Activated CD4-positive, CD25-positive, alpha-beta regulatory T cell treated with anti-CD3 and anti-CD28 coated beads, Interleukin-2, amount 50 U/mL, for 24 hours (primary cell): Measurements from ENCODE around the gene CEP112.

Experiments used
- ATAC-seq, 2 donors: fragments of 150-1000 bp; cut with Tn5 transposase; one replicate each; pipeline ENCODE4 v1.10.0; 2021; ENCODE audit warnings: mild to moderate bottlenecking in 1 of 2, moderate library complexity in 1 of 2

CEP112 gene

DNA sequence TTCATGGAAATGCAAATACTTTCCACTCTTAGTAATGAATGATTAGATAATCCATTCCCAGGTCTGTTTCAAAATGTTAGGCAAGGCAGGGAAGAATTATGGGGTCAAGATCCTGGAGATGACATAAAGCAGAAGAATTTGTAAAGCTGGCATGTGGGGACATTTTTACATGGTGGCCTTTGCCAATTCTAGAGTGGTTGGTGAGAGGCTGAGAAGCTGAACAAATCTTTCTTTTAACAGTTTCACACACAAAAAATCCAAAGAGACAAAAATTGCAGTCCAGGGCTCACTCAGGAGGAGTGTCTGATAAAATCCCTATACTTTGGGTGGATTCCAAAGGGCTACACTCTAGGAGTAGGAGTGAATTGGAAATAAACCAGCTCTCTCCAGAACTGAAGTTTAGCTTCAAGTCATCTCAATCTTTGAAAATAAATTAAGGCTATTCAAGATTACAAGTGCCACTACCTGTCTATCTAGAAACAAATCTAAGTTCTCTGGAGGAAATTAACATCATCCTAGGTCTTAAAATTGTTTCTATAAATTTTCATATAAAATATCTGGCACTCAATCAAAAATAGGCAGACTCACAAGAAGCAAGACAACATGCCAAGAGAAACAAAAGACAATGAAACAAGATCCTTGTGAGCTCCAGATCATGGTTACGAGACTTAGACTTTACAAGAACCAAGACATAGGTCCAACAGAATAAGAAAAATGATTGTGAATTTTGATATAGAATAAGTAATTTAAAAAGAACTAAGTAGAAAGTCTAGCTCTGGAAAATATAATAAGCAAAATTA, 517.5 kb downstream of the CEP112 start:
- no peak for ATAC-seq

DNA sequence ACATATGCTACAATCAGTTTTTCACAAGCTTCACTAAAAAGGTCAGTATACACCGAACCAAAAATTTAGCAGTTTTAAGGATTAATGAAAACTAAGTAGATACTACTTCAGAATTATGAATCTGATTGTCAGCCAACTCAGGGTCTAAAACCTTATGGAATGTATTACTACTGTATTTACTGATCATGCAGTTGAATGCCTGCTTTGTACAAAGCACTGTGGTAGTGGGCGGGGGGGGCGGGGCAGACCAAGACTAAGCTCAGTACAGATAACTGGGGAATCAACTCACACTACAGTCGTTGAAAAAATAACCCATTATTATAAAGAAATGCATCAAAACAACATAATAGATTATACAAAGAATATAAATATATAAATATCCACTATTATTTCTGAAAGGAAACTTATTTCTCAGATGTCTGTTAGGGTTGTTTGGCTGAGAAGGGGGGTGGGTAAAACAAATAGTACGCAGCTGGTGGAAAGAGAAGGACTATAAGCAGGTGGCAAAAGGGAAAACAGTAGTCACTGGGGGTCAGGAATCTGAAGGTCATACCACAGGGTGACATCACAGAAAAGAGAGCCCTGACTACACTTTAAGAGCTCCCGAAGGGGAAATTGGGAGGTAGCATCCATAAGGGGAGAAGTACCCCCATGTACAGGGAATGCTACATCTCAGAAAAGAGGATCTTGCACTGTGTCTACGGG, 521.1 kb downstream of the CEP112 start:
- no peak for ATAC-seq

- ATAC-seq: no peak
Observed at GRCh38 chr17:65668211-65668610, 523.7 kb downstream of the CEP112 start.

- ATAC-seq: no peak
Observed at GRCh38 chr17:65667656-65668055, 524.3 kb downstream of the CEP112 start.

- no peak for ATAC-seq
Observed at GRCh38 chr17:65666876-65667321, 525.0 kb downstream of the CEP112 start.

GRCh38 chr17:65665966-65666365, 526.0 kb downstream of the CEP112 start:
- no peak for ATAC-seq

DNA sequence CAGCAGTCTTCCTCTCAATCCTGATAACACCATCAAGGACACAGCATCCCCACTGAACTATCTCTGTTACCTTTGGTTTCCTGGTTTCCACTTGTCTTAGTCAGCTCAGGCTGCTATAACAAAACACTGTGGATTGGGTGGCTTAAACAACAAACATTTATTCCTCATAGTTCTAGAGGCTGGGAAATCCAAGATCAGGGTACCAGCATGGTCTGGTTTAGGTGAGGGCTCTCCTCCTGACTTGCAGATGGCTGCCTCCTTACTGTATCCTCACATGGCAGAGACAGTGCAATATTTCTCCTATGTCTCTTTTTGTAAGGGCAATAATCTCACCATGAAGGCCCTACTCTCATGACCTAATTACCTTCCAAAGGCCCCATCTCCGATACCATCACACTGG, 527.2 kb downstream of the CEP112 start:
- no peak for ATAC-seq

GRCh38 chr17:65664266-65664665, 527.7 kb downstream of the CEP112 start:
- ATAC-seq: no peak

DNA sequence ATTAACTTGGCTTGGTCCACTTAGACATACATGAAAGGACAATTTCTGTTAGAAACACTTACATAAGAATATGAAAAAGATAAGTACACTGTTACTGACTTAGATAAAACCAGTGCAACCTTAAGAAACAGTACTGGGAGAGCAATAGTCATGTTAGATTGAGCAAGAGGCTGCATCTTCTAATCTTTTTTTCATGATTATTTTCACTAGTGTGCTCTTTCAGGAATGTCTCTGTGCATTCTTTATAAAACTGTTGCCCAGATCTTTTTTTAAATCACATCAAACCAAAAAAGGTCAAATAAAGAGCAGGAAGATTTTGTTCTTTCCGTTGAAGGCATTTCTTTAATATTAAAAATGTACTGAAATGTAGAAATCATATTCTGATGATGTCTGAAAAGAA, 529.7 kb downstream of the CEP112 start:
- ATAC-seq: no peak

DNA sequence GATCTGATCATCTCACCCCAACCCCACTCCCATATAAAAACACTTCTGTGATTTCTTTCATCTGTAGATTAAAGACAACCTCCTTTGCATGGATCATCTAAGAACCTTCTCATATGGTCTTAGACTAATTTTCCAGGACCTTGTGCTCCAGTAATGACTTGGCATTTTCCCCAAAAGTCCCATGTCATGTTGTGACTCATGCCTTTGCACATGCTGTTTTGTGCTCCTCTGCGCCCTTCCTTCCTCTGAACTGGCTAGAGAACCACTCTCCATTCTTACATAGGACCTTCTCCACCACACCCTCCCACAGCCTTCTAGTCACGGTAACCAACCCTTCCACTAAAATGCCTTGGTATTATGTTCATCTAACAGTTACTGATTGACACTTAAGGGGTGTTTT, 531.0 kb downstream of the CEP112 start:
- no peak for ATAC-seq

DNA sequence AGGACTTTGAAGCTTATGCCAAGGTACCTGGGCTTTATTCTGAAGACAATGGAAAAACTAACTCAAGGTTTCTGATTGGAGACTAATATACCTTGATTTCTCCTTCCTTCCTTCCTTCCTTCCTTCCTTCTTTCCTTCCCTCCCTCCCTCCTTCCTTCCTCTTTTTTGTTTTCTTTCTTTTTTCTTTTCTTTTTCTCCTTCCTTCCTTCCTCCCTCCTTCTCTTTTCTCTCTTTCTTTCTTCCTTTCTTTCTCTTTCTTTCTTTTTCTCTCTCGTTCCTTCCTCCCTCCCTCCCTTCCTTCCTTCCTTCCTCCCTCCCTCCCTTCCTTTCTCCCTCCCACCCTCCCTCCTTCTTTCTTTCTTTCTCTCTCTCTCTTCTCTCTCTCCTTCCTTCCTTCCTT, 531.9 kb downstream of the CEP112 start:
- ATAC-seq: no peak

DNA sequence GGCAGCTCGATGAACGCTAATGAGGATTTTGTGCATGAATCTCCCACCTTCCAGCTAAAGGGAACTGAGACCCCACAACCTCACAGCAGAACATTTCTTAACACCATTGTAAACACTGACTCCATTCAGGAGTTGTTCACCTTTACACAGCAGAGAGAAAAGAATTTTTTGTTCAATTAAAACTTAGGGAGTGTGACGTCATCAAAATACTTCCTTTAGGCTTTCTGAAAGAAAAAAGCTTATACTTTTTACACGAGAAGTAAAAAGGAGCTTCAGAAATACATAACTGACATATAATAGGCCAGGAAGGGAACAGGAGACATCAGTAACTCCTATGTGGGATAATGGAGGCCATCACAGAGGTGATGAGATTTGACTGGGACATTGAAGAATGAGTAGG, 532.4 kb downstream of the CEP112 start:
- ATAC-seq: no peak

DNA sequence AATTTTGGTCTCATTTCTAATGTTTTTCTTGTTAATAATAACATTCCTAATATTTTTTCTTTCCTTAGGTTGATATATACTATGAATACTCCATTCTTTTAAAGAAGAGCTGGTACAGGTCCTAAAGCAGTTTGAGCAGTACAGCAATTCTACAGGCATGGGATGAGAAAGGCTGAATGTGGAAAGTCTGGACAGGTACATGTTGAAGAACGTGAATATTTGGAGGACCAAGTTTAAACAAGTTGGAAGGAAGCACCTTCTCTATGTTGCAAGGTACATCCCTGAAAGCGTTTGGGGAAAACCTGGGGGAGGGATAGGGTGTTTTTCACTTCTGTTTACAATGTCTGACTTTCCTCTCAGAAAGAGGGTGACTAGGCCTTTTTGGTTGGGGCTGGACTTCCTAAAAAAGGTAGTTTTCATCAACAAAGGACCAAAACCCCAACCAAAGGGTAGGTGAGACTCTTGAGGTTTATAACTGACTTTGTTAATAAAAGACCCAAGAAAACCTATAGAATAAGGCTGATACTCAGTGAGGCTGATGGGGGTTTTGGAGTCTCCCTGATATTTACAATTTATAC, 534.6 kb downstream of the CEP112 start:
- no peak for ATAC-seq

DNA sequence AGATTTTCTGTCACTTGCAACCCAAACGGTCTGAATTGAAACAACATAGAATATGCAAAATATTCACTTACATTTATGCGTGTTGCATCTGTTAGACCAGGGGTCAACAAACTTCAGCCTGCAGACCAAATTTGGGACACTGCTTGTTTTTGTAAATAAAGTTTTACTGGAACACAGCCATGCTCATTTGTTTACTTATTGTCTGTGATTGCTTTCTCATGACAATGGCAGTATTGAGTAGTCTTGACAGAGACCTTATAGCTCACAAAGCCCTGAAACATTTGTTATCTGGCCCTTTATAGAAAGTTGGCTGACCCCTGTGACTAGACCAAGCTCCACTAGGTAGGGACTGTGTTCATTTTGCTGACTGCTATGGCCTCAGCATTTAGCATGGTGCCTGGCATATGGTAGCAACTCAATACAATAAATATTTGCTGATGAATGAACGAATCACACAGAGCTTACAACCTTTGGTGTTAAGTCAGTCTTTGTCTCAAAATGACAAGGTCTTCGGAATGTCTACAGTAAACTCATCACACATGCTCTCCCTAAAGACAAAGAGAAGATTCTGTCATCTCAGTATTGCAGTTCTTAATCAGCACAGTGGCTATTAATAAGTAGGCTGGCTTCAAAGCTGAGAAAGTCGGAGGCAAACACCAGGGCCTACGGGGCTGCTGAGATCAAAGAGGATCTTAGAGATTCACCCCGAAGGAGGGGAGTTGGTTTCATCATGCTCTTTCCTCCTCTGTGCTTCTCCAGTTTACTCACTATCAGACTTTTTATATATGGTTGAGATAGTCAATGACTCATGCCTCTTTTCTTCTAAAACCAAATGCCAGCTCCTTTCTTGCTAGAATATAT, 535.3 kb downstream of the CEP112 start:
- peak; percentile 93 to 95 for ATAC-seq

DNA sequence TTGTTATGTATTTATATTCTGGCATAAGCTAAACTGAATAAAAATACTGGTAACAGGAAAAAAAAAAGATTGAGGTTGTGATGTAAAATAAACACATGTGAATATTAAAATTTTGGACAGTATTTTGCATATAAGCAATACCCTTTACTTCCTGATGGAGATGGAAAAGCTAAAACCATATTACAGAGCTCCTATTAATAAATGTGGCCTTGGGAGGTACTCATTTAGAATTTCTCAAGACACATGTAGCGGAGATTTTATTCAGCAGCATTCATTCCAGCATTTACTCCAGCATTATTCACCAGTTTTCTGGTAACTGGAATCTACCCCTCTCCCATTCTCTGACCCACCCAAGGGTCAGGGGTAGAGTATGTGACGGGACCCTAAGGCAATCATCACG, 536.2 kb downstream of the CEP112 start:
- no peak for ATAC-seq

DNA sequence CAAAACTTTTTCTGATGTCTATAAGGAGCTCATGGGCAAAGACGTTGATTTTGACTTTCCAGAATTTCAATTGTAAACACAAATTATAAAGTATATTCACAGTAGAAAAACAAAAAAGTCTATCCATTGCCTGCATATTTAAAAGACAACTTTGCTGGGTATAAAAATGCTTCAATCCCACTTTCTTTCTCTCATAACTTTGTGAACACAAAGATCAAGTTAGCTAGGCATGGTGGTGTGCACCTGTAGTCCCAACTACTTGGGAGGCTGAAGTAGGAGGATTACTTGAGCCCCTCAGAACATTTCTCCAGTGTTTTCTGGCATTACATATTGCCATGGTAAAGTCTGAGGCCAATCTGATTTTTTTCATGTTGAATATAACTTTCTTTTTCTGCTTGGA, 547.4 kb downstream of the CEP112 start:
- ATAC-seq: no peak

DNA sequence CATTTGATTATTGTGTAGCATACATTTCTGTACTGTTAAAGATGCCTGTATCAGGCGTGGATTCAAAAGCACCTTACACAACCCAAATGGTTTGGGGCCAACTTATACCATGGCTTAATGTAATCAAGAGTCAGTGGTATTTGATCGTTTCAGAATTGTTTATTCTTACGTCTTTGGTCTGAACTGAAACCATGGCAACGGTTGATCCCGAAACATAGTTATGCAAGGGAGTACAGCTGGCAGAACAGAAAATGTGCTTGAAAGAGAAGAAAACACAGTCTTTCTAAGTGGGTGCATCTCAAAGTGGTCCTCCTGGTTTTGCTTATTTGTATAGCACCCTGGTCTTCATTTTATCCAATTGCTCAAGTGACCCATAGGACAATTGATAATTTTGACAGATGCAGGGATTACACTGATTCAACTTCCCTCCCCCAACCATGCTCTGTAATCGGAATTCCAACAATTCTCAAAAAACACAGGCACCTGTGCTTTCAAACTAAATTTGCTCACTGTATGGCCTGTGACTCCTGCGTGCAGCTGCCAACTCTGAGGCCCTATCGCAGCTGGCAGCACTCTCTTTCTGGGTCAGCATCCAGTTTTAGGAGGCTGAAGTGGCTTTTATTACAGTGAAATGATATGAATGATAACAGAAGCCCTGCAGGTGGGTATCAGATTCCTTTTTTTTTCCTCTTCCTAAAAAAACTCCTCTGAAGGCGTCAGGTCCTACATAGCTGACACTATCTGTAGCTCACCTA, 553.5 kb downstream of the CEP112 start:
- no peak for ATAC-seq

DNA sequence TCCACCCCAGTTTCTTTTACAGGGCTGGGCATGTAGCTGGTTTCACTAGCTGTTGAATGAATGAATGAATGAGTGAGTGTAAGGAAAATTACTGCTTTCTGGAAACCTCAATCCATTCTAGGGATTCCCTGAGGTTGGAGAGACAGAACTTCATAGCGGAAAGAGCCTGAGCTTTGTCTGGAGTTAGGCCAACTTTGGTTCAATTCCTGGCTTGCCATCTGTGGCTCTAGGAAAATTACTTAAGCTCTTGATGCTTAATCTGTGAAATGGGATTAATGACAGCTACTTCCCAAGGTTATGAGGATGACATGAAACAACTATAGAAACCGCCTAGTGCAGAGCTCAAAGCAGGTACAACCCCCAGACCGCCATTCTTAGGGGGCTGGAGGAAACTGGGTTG, 554.1 kb downstream of the CEP112 start:
- no peak for ATAC-seq

GRCh38 chr17:65634533-65634932, 557.4 kb downstream of the CEP112 start:
- ATAC-seq: no peak

- ATAC-seq: no peak
Observed at GRCh38 chr17:65633988-65634387, 557.9 kb downstream of the CEP112 start.

DNA sequence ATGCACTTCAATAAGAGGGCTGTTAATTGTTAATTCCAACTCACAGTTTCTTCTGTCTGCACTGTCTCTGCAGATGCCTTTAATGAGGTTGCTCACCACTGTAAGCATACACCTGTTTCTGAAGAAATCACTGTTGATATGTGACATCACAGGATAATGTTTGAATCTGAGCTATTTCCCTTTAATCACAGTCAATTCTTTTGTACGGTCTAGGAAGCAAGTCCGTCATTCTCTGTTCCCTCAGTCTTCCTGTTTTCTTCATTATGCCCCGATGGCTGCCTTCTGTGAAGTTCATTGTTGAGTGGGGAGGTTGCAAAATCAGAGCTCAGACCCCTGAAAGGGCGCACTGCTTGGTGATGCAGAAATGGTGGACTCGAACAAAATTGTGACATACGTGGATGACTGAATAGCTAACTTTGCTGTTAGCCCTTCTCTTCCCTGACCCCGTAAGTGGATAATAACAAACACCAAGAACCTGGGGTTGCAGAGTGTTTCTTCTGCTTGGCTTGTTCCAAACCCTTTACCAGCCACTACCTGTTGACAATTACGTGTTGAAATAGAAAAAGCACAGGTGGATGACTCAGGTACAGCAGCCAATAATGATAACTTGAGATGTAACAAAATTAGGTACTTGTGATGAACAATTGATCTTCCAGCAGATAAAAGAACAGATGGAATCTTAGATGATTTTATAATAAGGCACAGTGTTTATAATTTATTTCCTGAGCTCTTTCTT, 558.6 kb downstream of the CEP112 start:
- no peak for ATAC-seq

DNA sequence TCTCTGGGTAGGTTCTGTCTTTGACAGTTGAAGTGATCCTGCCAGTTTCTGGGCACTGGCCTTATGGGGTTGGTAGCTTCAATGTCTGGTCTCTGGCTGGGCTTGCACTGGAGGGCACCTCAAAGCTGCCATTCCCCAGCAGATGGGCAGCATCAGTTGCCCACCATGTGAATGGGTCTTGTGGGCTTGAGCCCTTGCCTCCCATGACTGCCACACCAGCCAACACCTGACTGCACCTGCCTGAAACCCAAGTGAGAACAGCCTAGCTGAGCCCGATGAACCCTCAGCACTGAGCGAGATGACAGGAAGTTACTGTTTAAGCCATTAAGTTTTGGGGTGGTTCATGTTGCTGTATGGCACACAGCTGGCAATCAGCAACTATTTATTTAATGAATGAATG, 561.4 kb downstream of the CEP112 start:
- ATAC-seq: no peak
